HG03159 (cell line): ENCODE measurements around the gene NBPF20.
"Not testable (repeated sequence)": the region's sequence is repeated elsewhere in the genome, so short reads cannot be mapped to it uniquely, and the experiment has no call there.

ENCODE experiments used
- ATAC-seq: cut with Tn5 transposase; IDR thresholded peaks from one replicate; pipeline ENCODE4 v1.9.1; 2021; ENCODE audit warnings: mild to moderate bottlenecking, moderate library complexity; ENCODE audit not compliant: unreplicated experiment

The NBPF20 gene, protein sequence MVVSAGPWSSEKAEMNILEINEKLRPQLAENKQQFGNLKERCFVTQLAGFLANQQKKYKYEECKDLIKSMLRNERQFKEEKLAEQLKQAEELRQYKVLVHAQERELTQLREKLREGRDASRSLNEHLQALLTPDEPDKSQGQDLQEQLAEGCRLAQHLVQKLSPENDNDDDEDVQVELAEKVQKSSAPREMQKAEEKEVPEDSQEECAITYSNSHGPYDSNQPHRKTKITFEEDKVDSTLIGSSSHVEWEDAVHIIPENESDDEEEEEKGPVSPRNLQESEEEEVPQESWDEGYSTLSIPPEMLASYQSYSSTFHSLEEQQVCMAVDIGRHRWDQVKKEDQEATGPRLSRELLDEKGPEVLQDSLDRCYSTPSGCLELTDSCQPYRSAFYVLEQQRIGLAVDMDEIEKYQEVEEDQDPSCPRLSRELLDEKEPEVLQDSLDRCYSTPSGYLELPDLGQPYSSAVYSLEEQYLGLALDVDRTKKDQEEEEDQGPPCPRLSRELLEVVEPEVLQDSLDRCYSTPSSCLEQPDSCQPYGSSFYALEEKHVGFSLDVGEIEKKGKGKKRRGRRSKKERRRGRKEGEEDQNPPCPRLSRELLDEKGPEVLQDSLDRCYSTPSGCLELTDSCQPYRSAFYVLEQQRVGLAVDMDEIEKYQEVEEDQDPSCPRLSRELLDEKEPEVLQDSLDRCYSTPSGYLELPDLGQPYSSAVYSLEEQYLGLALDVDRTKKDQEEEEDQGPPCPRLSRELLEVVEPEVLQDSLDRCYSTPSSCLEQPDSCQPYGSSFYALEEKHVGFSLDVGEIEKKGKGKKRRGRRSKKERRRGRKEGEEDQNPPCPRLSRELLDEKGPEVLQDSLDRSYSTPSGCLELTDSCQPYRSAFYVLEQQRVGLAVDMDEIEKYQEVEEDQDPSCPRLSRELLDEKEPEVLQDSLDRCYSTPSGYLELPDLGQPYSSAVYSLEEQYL (N-terminal part only)

DNA sequence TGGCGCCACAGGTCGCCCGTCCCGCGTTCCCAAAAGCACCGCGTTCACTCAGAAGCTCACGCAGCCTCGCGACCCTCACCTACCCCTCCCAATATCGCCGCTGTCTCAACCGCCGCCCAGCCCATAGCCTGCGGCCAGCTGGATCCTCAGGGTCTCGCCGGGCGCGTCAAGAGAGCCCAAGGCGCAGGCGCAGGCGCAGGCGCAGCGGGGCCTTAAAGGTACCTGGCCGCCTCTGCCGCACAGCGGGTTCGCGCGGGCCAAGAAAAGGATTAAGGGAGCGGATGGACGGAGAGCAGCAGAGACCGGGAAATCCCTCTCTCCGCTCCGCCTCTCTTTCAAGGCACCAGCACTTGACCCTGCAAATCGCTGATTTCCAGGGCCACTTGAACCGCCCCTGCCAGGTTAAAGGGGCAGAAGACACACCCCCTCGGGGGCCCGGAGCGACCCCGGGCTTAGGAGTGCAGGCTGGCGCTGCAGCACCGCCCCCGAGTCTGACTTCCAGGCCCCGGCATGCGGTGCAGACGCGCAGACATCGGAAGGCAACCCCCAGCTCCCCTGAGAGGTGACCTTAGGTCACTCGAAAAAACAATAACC lies at the start of gene NBPF20:
Gene NBPF20 (minus strand): TSS at position 168 of the 594 bp plus-strand sequence. CDS start 20,331 bp downstream, outside the sequence.
- peak; percentile 90 for ATAC-seq

DNA sequence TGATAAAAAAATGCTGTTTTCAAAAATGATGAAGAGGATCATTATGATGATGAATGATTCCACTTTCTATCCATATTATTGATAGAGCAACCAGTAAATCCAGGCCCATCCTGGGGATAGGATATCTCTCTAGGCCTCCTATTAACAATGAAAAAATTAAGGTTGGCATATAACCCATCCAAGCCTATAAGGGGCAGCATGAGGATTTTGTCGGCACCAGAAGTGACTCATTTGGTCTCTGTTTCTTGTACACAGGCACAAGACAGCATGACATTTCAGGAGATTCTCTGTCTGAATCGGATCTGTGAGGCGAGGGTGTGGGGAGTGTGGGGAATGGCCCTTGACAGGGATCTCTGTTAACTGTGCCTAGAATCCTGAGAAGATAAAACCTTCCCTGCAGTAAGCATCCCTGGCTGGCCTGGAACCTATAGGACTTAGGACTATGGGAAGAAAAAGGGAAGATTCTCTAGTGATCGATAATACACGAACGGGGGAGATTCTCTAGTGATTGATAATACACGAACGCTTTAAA lies 49.5 kb upstream of the NBPF20 start:
- not testable (repeated sequence) for ATAC-seq

DNA sequence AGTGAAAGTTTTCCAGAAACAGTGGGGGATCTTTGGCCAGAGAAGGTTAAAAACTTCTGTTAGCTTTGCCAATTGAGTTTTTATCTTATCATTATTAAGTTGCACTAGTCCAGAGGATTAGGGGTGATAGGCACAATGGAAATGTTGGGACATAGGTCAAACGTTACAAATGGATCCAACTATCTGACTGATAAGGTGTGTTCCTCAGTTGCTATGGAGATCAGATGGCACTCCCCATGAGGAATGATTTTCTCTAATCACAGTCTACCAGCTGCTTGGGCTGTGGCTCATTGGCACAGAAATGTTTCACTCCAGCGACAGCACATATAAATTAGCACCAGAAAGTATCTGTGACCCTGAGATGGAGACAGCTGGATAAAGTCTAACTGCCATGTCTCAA lies 47.3 kb upstream of the NBPF20 start:
- not testable (repeated sequence) for ATAC-seq

DNA sequence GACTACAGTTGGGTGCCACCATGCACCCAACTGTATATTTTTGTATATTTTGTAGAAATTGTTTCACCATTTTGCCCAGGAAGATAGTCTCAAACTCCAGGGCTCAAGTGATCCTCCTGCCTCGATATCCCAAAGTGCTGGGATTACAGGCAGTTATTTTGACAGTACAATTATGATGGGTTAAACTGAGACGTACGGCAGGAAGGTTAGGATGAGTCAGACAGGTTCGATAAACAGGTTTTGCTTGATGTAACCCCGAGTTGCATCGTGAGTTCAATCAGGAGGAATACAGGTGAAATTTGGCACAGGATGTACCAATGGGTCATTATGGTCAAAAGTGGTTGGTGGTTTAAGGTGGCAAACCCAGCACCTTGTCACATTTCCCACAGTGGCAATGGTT lies 46.0 kb upstream of the NBPF20 start:
- not testable (repeated sequence) for ATAC-seq

DNA sequence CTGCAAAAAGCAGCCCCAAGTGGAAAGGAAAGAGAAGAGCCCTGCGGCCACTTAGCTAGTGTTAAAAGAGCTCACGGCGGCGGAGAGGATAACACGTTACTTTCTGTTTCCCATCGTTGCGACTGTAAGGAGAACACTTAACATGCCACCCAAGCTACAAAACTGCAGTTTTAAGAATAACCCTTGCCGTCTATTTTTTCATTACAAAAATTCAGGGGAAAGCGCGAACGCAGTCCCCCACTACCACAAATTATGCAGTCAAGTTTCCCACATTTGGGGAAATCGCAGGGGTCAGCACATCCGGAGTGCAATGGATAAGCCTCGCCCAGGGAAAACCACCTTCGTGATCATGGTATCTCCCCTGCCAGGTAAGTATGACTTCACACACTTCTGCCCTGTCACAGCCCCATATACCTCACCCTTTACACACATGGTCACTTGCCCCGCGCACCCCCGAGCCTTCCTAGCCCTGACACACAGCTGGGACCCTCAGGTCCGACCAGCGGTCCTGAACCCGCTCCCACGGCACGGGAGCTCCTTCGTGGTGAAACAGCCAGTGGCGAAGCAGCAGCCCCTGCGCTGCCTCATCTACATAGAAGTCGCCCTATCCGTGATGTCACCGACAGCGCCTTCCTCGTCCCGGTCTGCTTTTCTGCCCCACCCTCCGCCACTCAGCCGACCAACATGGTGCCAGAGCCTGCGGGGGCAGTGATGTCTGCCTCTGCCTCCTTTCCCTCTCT lies 40.2 kb upstream of the NBPF20 start:
- peak; percentile 87 for ATAC-seq

DNA sequence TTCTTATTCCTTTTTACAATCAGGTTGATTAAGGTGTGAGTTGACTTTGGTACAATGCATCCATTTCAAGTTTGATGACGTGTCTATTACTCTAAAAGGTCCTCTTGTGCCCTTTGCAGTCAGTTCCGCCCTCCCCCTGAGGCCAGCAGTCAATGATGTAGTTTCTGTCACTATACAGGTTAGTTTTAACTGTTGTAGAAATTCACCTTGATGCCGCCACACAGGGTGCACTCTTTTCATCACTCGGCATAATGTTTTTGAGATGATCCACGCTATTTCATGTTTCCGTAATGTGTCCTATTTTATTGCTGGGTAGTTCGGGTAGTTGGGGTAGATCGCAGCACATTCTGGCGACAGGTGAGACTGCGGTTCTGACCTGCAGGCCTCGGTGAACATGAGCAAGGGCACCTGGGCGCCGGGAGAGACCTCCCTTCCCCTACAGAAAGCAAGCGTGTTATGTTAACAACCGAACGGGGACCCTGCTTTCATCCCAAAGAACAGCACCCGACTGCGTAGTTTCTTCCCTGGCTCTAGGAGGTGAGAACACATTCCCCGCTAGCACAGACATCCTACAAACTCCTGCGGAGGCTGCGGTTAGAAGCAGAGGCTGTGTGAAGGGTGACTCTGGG lies 39.4 kb upstream of the NBPF20 start:
- ATAC-seq: peak; percentile 17

DNA sequence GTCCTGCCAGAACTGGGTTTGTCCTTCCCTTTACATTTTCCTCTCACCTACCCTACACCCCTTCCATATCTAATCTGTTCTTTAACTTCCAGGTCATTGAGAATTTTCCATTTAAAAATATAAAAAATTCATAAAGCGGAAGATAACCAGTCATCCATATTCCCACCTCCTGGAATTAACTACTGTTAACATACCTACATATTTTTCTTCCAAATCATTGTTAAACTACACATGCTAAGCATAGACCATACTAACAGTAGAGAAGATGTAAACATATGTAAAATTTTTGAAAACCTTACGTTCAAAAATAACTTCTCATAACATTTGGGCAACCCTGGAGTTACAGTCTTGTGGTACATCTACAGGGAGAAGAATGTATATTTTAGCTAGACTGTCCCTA lies 38.6 kb upstream of the NBPF20 start:
- not testable (repeated sequence) for ATAC-seq

DNA sequence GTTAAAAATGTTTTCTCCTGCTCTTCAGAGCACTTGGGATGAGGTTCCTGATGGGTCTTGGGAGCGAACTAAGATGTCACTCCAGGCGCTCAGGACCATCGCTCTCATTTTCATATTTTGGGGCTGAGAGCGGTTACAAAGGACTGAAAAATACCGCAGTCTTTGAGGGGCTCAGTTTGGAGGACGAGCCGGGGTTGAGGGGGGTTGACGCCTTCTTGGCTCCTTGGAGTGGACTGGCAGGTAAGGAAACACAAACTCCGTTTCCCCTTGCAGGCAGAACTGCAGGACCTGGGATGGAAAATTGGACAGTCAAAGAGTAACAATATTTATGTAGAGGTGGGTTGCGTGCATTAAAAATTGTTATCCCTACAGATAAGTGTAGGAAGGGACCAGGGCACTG lies 35.3 kb upstream of the NBPF20 start:
- not testable (repeated sequence) for ATAC-seq

DNA sequence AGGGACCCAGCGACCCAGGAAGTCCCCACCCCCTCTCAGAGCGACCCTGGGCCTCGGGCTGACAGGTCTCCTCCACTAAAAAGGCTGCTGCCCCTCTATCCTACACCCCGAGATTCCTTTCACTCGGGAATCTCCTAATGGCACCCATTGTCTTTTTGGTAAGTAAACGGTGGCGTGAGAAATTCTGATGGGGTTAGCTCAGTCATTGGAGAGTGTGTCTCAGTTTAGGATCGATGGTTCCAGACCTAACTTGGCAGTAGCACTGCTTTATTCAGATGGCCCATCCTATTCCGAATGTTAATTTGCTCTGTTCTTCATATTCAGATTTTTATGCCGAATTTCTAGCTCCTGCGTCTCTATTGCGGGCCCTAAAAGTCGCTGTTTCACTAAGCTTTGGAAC lies 34.6 kb upstream of the NBPF20 start:
- not testable (repeated sequence) for ATAC-seq

DNA sequence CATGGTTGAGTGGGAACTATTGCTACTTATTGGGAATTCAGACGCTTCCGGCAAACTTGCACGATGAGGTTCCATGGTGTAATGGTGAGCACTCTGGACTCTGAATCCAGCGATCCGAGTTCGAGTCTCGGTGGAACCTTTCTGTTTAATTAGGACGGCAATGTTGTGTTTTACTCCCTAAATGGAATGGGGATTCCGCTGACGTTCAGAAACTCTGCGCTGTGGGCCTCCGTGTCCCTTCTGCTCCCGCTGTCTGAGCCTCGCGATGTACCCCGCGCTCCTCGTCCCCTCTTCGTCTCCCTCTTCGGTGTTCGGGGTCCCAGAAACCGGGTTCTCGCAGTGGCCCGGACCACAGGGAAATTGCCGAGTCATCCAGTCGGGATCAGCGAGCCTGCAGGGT lies 34.2 kb upstream of the NBPF20 start:
- ATAC-seq: not testable (repeated sequence)

DNA sequence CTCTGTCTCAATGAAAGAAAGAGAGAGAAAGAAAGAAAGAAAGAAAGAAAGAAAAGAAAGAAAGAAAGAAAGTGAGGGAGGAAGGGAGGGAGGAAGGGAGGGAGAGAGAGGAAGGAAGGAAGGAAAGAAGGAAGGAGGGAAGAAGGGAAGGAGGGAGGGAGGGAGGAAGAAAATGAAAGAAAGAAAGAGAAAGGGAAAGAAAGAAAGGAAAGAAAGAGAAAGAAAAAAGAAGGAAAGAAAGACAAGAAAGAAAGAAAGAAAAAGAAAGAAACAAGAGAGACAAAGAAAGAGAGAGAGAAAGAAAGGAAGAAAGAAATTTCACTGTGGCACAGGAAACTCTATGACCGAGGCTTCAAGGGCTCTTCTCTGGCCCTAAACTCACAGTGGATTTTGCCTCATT lies 33.7 kb upstream of the NBPF20 start:
- ATAC-seq: not testable (repeated sequence)

DNA sequence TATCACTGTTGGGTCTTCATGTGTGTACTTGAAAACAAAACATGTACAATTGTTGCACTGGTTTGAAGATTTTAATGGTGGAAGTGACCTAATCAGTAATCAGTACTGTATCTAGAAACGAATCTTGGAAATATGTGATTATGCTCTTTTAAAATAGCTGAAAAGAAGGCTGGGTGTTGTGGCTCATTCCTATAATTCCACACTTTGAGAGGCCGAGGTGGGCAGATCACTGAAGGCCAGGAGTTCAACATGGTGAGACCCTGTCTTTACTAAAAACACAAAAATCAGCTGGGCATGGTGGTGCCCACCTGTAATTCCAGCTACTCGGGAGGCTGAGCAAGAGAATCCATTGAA lies 29.4 kb upstream of the NBPF20 start:
- ATAC-seq: not testable (repeated sequence)

DNA sequence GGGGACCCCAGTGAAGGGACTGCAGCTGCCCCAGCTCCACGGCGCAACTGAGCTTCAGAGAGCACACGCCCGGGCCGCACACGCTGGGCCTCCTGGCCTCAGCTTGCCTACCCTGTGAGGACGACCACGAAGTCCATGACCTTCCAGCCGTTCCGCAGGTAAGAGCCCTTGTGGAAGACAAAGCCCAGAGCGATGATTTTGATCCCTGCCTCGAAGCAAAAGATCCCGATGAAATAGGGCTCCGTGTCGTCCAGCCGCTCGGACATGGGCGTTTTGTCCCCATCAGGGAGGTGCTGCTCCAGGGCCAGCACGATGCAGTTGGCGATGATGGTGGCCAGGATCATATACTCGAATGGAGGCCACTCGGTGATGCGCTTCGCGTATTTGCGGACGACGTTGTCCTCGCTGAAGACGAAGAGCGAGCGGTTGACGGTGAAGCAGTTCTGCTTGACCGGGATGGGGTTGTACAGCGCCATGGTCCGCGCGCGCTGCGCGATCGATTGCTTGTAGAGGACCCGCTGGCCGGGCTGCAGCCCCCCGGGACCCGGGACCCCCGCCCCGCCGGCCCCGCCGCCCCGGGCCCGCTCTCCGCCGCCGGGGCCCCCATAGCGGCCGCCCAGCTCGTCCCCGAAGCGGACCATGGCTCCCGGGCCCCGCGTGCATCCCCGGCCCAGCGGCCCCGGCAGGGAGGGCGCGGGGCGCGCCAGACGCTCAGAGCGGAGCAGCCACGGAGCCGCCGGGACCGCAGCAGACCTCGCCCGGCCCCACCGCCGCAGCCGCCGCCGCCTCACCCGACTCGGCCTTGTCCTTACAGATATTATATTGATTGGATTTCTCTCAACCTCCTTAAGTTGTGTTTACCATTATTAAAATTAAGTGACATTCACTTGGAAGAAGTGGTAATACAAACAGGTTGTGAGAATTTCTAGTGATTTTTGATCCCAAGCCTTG lies 28.7 kb upstream of the NBPF20 start:
- not testable (repeated sequence) for ATAC-seq

DNA sequence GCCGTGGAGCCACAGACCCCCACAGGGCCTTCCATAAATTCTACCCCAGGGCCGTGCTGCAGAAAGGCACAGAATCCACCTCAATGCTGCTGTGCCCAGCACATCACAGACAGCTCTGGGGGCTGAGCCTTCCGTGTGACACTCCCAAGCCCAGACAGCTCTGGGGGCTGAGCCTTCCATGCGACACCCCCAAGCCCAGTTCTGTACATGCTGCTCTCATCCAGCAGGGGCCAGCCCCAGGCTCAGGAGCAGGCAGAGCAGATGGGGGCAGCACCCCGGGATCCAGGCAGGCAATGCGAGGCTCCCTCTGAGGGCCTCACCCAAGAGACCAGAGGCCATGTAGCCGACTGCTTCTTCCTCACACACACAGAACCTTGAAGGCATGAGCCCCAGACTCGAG lies 27.1 kb upstream of the NBPF20 start:
- ATAC-seq: not testable (repeated sequence)

DNA sequence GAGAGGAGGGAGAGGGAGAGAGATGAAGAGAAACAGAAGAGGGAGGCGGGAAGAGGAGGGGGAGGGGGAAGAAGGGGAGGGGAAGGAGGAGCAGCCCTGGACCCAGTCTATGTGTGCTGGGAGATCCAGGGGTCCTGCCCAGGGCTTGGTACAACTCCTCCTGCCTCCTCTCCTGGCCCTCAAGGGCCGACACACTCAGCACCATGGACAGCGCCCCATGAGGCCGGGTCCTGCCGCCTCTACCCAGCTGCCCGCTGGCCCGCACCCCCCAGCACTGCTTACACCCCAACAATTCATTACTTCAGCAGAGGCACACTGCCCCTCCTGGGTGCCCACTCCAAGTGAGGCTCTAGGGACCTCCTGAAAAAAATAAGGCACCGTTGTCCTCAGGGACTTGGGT lies 26.5 kb upstream of the NBPF20 start:
- not testable (repeated sequence) for ATAC-seq

DNA sequence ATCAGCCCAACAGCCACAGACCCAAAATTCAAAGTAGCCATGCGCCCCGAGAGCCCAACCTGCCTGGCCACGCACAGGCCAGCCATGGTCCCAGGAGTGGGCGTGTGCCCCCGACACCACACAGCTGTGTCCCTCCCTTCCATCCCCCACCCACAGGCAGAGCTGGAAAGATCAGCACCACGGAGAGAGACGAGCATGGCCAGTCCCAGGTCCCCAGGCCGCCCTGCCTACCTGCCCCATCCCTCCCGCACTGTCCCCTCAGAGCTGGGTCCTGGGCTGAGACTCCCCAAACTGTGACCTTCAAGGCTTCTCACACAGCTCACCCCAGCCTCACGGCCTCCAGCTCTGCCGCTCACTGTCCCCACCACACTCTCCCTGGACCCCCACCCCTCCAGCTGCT lies 19.8 kb upstream of the NBPF20 start:
- not testable (repeated sequence) for ATAC-seq

DNA sequence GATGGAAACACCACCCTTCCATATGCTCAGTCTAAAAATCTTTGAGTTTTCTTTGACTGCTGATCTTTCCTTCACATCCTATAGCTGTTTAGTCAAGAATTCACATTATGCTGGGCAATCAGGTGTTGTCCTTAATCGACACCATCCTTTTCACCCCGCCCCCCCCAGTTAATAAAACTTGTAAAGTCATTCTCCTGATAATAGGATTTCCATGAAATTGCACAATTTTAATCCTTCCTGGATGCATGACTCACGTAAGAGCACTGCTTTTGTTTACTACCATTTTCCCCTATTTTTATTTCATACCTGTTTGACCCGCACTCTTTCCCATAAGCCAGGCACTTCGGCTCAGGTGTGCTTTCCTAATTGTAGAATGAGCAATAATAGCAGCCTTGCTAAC lies 16.9 kb upstream of the NBPF20 start:
- ATAC-seq: not testable (repeated sequence)

DNA sequence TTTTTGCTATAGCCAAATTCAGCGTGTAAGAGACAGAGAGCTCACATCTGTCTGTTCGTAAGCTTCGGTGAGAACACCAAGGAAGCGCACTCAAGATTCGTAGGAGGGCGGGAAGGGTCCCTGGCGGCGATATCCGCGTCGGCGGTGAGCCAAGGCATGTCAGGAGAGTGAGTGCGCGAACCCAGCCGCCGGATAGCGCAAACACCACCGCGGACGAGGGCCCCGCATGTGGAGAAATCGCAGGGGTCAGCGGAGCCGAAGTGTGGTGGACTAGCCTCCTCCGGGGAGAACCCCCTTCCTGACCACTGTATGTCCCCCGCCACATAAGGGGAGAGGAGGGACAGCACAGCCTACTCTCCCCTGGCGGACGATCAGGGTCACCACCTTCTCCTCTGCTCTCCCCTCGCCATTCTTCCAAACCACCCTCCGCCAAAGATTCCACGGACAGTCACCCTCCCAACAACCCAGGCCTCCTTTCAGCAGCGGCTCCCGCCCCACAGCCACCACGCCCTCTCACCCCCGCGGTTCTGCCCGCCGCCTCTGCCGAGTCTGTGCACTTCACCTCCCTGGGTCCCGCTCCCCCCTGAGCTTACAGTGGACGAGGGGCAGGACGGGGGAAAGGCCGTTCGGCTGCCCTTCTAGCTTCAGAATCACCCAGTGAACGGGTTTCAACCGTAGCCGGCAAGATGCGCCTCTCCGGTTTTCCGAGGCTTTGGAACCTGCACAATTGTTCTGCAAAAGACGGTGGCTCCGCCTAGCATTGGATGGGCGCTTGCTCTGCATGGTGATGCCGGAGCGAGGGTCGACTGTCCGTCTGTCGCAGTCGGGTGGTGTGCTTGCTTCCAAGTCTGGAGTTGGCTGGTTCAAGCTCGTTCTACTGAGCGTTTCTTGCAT lies 6.2 kb upstream of the NBPF20 start:
- ATAC-seq: not testable (repeated sequence)
